ENCODE measurements around the gene IL10RA.

The IL10RA gene

GRCh38 chr11:118045191-118045590, 59.0 kb downstream of the IL10RA start:
- Histone ChIP-seq H3K36me3 (ENCODE audit: insufficient read depth, low read length) (no peaks in the 10 kb centered on the region), H3K4me1 (ENCODE audit: insufficient read depth, low read length, severe bottlenecking) (no peaks in the 10 kb centered on the region), H3K4me2 (ENCODE audit: low read length) (no peak overlapping the region), H3K9ac (ENCODE audit: low read length) (no peak overlapping the region), H3K27ac (ENCODE audit: low read depth, low read length, poor library complexity, severe bottlenecking) (no peak overlapping the region), H4K20me1 (ENCODE audit: insufficient read depth, low read length) (no peaks in the 10 kb centered on the region), H2AFZ (ENCODE audit: low read length) (no peak overlapping the region), H3K9me2 (ENCODE audit: low read depth, low read length) (no peaks in the 10 kb centered on the region), H3K79me2 (ENCODE audit: insufficient read depth, low read length) (no peaks in the 10 kb centered on the region), H3K27me3 (ENCODE audit: insufficient read depth, low read length) (no peaks in the 10 kb centered on the region), H3F3A (ENCODE audit: insufficient read depth, low read length) (no peaks in the 10 kb centered on the region), H3K9me3 (ENCODE audit: low read length) (no peaks in the 10 kb centered on the region), H3K4me3 (ENCODE audit: low read depth, low read length, poor library complexity, severe bottlenecking) (no peak overlapping the region)
- TF ChIP-seq CTCF (IDR thresholded peaks at IDR 0.05; ENCODE audit: low read length), result no peak

- Histone ChIP-seq H3K4me2 (ENCODE audit: low read length) (no peak overlapping the region), H3K4me3 (ENCODE audit: low read depth, low read length, poor library complexity, severe bottlenecking) (no peak overlapping the region), H3K9me2 (ENCODE audit: low read depth, low read length) (no peaks in the 10 kb centered on the region), H3K4me1 (ENCODE audit: insufficient read depth, low read length, severe bottlenecking) (no peaks in the 10 kb centered on the region), H3K9me3 (ENCODE audit: low read length) (no peaks in the 10 kb centered on the region), H3K9ac (ENCODE audit: low read length) (no peak overlapping the region), H3K79me2 (ENCODE audit: insufficient read depth, low read length) (no peaks in the 10 kb centered on the region), H3K27me3 (ENCODE audit: insufficient read depth, low read length) (no peaks in the 10 kb centered on the region), H4K20me1 (ENCODE audit: insufficient read depth, low read length) (no peaks in the 10 kb centered on the region), H3F3A (ENCODE audit: insufficient read depth, low read length) (no peaks in the 10 kb centered on the region), H3K36me3 (ENCODE audit: insufficient read depth, low read length) (no peaks in the 10 kb centered on the region), H3K27ac (ENCODE audit: low read depth, low read length, poor library complexity, severe bottlenecking) (no peak overlapping the region), H2AFZ (ENCODE audit: low read length) (no peak overlapping the region)
- TF ChIP-seq CTCF (IDR thresholded peaks at IDR 0.05; ENCODE audit: low read length), result no peak
- TF ChIP-seq EZH2 (IDR thresholded peaks at IDR 0.05; ENCODE audit: borderline replicate concordance, low read length), result no peak
Measured at GRCh38 chr11:118046051-118046963, 60.1 kb downstream of the IL10RA start.

GRCh38 chr11:118046964-118047700, 60.9 kb downstream of the IL10RA start:
- H3K9me2 ChIP-seq (ENCODE audit: low read depth, low read length), result no peaks in the 10 kb centered on the region
- H3K4me2 ChIP-seq (ENCODE audit: low read length), result no peak overlapping the region
- no peak overlapping the region for H3K4me3 ChIP-seq (ENCODE audit: low read depth, low read length, poor library complexity, severe bottlenecking)
- H3K9me3 ChIP-seq (ENCODE audit: low read length), result no peaks in the 10 kb centered on the region
- no peak overlapping the region for H3K9ac ChIP-seq (ENCODE audit: low read length)
- H3F3A ChIP-seq (ENCODE audit: insufficient read depth, low read length), result no peaks in the 10 kb centered on the region
- no peak overlapping the region for H3K27ac ChIP-seq (ENCODE audit: low read depth, low read length, poor library complexity, severe bottlenecking)
- no peaks in the 10 kb centered on the region for H3K27me3 ChIP-seq (ENCODE audit: insufficient read depth, low read length)
- TF ChIP-seq EZH2 (IDR thresholded peaks at IDR 0.05; ENCODE audit: borderline replicate concordance, low read length) (no peak), CTCF (IDR thresholded peaks at IDR 0.05; ENCODE audit: low read length) (no peak)
- H3K4me1 ChIP-seq (ENCODE audit: insufficient read depth, low read length, severe bottlenecking), result no peaks in the 10 kb centered on the region
- no peaks in the 10 kb centered on the region for H3K36me3 ChIP-seq (ENCODE audit: insufficient read depth, low read length)
- no peaks in the 10 kb centered on the region for H4K20me1 ChIP-seq (ENCODE audit: insufficient read depth, low read length)
- H3K79me2 ChIP-seq (ENCODE audit: insufficient read depth, low read length), result no peaks in the 10 kb centered on the region
- no peak overlapping the region for H2AFZ ChIP-seq (ENCODE audit: low read length)
